Measurements from ENCODE around the gene TMPRSS3. TPM values are rescaled to one million over a fixed set of nuclear protein-coding genes. Genes with fewer than 3 reads are reported as not detected.
A peak's percentile ranks its signal among the peaks of the same experiment; 100 is the strongest.

Gene TMPRSS3
- total and polyA plus RNA-seq, 2 donors (not counting 1 experiment from before 2014, with no cell fraction given), result 0.10 to 0.12 TPM

GRCh38 chr21:42414553-42414927, 18.7 kb upstream of the TMPRSS3 start:
- Histone ChIP-seq H3K79me2 (ENCODE audit: control insufficient read depth, insufficient read depth, low read length) (no peaks in the 10 kb centered on the region), H3K27ac (ENCODE audit: low read length in 2 of 2) (no peak overlapping the region), H3K4me1 (ENCODE audit: control insufficient read depth in 2 of 2, insufficient read depth in 2 of 2, low read length in 2 of 2) (peaks cover 6 to 16% of the 10 kb centered on the region in 2 donors), H3K4me3 (ENCODE audit: control extremely low read depth in 1 of 5, extremely low read depth in 1 of 5, insufficient read depth in 1 of 5, low read depth in 2 of 5, low read length in 4 of 5) (no peak overlapping the region), H3K4me2 (replicated peaks; ENCODE audit: low read depth, low read length, poor library complexity, severe bottlenecking) (peak overlapping the region; percentile 61), H4K20me1 (ENCODE audit: control insufficient read depth, insufficient read depth, low read length, poor library complexity, severe bottlenecking) (no peaks in the 10 kb centered on the region), H3K27me3 (replicated peaks in 1 of 4; ENCODE audit: control extremely low read depth in 1 of 4, control insufficient read depth in 3 of 4, insufficient read depth in 4 of 4, low read length in 3 of 4) (peaks cover 0 to 3% (median 0%) of the 10 kb centered on the region in 4 experiments), H3K36me3 (replicated peaks in 1 of 2; ENCODE audit: control extremely low read depth in 1 of 2, control insufficient read depth in 1 of 2, extremely low read depth in 1 of 2, insufficient read depth in 2 of 2, low read length in 1 of 2) (no peaks in the 10 kb centered on the region), H3K9me3 (ENCODE audit: control extremely low read depth in 1 of 3, control insufficient read depth in 2 of 3, insufficient read depth in 1 of 3, low read length in 2 of 3) (no peaks in the 10 kb centered on the region), H2AFZ (ENCODE audit: insufficient read depth, low read depth, low read length, poor library complexity, severe bottlenecking) (no peak overlapping the region), H3K9ac (ENCODE audit: low read length) (no peak overlapping the region)
- H3K27ac Mint-ChIP-seq, result peak overlapping the region; percentile 91
- H3K27me3 Mint-ChIP-seq, result peaks cover 14% of the 10 kb centered on the region
- intact Hi-C loops (cut with micrococcal nuclease), result loop anchor here (2.0 kb wide), 1 partner anchor 22 kb away; no protein-coding TSS in a partner anchor
- POLR2A ChIA-PET, result no interaction called here
- WGBS (ENCODE audit: insufficient coverage), result 89% methylated on average over 8 of the region's 8 CpGs
- TF ChIP-seq EZH2 (IDR thresholded peaks at IDR 0.05; ENCODE audit: borderline replicate concordance, insufficient read depth, low read depth, low read length, poor library complexity, severe bottlenecking) (no peak), CTCF (IDR thresholded peaks at IDR 0.05) (no peak)
- no peak for DNase-seq
- peak overlapping the region; percentile 77 for H3K4me3 Mint-ChIP-seq
- peaks cover 32% of the 10 kb centered on the region for H3K4me1 Mint-ChIP-seq
- ATAC-seq (ENCODE audit: low read depth), result no peak
- H3K9me3 Mint-ChIP-seq (ENCODE audit: insufficient read depth), result no peaks in the 10 kb centered on the region
- CTCF ChIA-PET, result no interaction called here

GRCh38 chr21:42414066-42414465, 18.2 kb upstream of the TMPRSS3 start:
- H3K4me3 Mint-ChIP-seq, result no peak overlapping the region
- ChIA-PET POLR2A (no interaction called here), CTCF (interaction anchor here (1.2 kb wide), 1 partner anchor 577 kb away, joined by 3 read pairs; no protein-coding TSS in a partner anchor)
- H3K9me3 Mint-ChIP-seq (ENCODE audit: insufficient read depth), result no peaks in the 10 kb centered on the region
- intact Hi-C loops (cut with micrococcal nuclease), result loop anchor here (2.0 kb wide), 1 partner anchor 21 kb away; no protein-coding TSS in a partner anchor
- no peaks in the 10 kb centered on the region for H3K36me3 ChIP-seq (replicated peaks in 1 of 2; ENCODE audit: control extremely low read depth in 1 of 2, control insufficient read depth in 1 of 2, extremely low read depth in 1 of 2, insufficient read depth in 2 of 2, low read length in 1 of 2)
- peaks cover 32% of the 10 kb centered on the region for H3K4me1 Mint-ChIP-seq
- ATAC-seq (ENCODE audit: low read depth) (no peak), DNase-seq (no peak)
- WGBS (ENCODE audit: insufficient coverage), result 94% methylated on average over 6 of the region's 8 CpGs
- H3K27ac ChIP-seq (ENCODE audit: low read length in 2 of 2), result no peak overlapping the region
- no peak for TF ChIP-seq EZH2 (IDR thresholded peaks at IDR 0.05; ENCODE audit: borderline replicate concordance, insufficient read depth, low read depth, low read length, poor library complexity, severe bottlenecking)
- no peak for TF ChIP-seq CTCF (IDR thresholded peaks at IDR 0.05)
- no peaks in the 10 kb centered on the region for H3K79me2 ChIP-seq (ENCODE audit: control insufficient read depth, insufficient read depth, low read length)
- peaks cover 6 to 16% of the 10 kb centered on the region in 2 donors for H3K4me1 ChIP-seq (ENCODE audit: control insufficient read depth in 2 of 2, insufficient read depth in 2 of 2, low read length in 2 of 2)
- H3K4me2 ChIP-seq (replicated peaks; ENCODE audit: low read depth, low read length, poor library complexity, severe bottlenecking), result no peak overlapping the region
- peak overlapping the region; percentile 33 for H3K27ac Mint-ChIP-seq
- no peaks in the 10 kb centered on the region for H3K9me3 ChIP-seq (ENCODE audit: control extremely low read depth in 1 of 3, control insufficient read depth in 2 of 3, insufficient read depth in 1 of 3, low read length in 2 of 3)
- peaks cover 0 to 3% (median 0%) of the 10 kb centered on the region in 4 experiments for H3K27me3 ChIP-seq (replicated peaks in 1 of 4; ENCODE audit: control extremely low read depth in 1 of 4, control insufficient read depth in 3 of 4, insufficient read depth in 4 of 4, low read length in 3 of 4)
- no peak overlapping the region for H3K9ac ChIP-seq (ENCODE audit: low read length)
- peaks cover 14% of the 10 kb centered on the region for H3K27me3 Mint-ChIP-seq
- H3K4me3 ChIP-seq (ENCODE audit: control extremely low read depth in 1 of 5, extremely low read depth in 1 of 5, insufficient read depth in 1 of 5, low read depth in 2 of 5, low read length in 4 of 5), result no peak overlapping the region
- no peak overlapping the region for H2AFZ ChIP-seq (ENCODE audit: insufficient read depth, low read depth, low read length, poor library complexity, severe bottlenecking)
- H4K20me1 ChIP-seq (ENCODE audit: control insufficient read depth, insufficient read depth, low read length, poor library complexity, severe bottlenecking), result no peaks in the 10 kb centered on the region

All from B cell (primary cell).